HG03066 (cell line): ENCODE data around the gene MAP7D2.
A peak's percentile ranks its signal among the peaks of the same experiment; 100 is the strongest.

ENCODE experiments used
- ATAC-seq: cut with Tn5 transposase; IDR thresholded peaks from one replicate; pipeline ENCODE4 v1.9.1; 2021; ENCODE audit warnings: low read depth; ENCODE audit not compliant: unreplicated experiment

The MAP7D2 gene

GRCh38 chrX:20053537-20053936, 63.2 kb downstream of the MAP7D2 start:
- ATAC-seq = no peak

GRCh38 chrX:20046864-20047263, 69.8 kb downstream of the MAP7D2 start:
- no peak for ATAC-seq

- ATAC-seq = no peak
These were observed 70.5 kb downstream of the MAP7D2 start for GRCh38 chrX:20046223-20046622.

- ATAC-seq = no peak
These were observed 74.5 kb downstream of the MAP7D2 start for GRCh38 chrX:20042221-20042620.

DNA sequence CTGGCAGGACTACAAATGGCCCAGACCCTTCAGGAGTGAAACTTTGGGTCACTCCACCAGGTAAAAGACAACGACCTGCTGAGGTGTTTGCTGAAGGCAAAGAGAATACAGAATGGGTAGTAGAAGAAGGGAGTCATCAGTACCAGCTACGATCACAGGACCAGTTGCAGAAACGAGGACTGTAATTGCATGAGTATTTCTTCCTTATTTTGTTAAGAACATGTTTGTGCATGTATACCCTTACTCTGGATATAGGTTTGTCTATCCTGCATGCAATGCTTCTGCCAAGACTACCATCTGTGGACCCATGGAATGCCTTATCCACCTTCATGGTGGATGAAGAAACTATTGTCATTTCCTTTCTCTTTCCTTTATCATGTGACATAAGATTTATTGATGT, 77.7 kb downstream of the MAP7D2 start:
- ATAC-seq = no peak

GRCh38 chrX:20037186-20037585, 79.5 kb downstream of the MAP7D2 start:
- no peak for ATAC-seq

DNA sequence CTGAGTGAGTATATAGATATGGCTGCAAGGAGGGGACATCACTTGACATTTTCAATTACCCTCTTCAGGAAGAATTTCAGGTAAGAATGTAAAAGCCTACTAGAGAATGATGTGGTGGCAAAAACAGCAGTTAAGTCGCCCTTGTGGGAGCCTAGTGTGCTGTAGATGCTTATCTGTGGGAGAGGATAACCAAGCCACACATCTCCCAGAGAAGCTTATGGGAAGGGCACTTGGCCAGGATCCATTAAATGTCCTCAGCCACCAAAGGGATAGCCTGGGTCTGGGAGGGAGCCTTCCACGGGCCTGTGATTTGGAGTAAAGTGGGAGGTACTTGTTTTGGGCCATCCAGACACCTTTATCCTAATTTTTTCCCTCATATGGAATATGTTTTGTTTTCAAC, 84.5 kb downstream of the MAP7D2 start:
- ATAC-seq = no peak

- no peak for ATAC-seq
These were observed 87.0 kb downstream of the MAP7D2 start for GRCh38 chrX:20029728-20030127.

DNA sequence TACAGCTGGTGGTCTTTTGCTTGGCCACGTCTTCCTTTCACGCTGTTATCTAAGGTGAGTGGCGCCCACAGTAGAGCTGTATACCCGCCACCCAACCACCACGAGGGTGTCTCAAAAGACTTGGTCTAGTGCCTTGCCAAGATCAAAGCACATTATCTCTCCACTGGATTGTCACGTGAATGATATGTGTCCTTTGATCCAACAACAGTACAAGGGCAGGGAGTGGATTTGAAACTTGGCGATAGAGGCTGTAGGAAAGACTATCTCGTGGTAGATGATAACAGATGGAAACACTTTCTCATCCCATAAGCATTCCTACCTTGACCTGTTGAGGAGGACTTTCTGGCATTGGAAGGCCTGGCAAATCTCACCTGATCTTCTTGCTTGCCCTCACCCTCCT, 88.1 kb downstream of the MAP7D2 start:
- no peak for ATAC-seq

DNA sequence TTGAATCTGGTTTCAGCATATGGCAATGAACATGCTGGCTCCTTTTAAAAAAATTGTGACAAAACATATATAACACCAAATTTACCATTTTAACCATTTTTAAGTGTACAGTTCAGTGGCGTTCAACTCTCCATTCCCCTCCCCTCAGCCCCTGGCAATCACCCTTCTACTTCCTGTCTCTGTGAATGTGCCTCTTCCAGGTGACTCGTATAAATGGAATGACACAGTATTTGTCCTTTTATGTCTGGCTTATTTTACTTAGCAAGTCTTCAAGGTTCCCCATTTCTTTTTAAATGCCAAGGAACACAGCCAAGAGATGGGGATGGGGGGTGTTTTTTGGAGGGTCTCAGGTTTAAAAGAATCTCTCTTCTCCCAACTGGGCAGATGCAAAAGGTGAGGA, 90.4 kb downstream of the MAP7D2 start:
- no peak for ATAC-seq

GRCh38 chrX:20019672-20020365, 96.9 kb downstream of the MAP7D2 start:
- ATAC-seq = no peak

GRCh38 chrX:20016616-20016945, 100.1 kb downstream of the MAP7D2 start:
- no peak for ATAC-seq

DNA sequence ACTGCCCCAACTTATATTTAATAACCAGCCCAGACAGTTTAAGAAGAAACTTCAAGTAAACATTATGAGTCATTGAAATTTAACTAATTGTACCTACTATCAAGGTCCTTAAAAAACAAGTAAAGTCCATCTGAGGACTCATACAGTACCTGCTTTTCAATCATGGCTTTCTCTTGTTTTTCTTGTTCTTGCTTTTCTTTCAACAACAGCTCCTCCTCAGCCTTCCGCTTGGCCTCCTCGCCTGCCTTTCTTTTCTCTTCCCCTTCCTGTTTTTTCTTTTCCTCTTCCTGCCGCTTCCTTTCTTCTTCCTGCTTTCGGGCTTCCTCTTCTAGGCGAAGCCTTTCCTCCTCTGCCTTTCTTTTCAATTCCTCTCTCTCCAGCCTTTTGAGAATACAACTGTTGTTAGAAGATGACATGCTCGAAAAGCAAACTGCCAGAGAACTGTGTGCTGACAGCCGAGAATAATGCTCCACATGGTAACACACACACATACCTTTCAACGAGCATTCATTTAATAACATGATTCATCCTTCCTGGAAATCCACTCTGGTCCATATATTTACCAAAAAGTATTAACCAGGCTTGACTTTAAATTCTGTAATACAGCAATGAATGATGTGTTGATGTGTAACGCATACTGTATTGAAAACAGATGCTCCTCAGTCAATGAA, 100.6 kb downstream of the MAP7D2 start:
- no peak for ATAC-seq

GRCh38 chrX:20015422-20015821, 101.3 kb downstream of the MAP7D2 start:
- ATAC-seq = no peak

DNA sequence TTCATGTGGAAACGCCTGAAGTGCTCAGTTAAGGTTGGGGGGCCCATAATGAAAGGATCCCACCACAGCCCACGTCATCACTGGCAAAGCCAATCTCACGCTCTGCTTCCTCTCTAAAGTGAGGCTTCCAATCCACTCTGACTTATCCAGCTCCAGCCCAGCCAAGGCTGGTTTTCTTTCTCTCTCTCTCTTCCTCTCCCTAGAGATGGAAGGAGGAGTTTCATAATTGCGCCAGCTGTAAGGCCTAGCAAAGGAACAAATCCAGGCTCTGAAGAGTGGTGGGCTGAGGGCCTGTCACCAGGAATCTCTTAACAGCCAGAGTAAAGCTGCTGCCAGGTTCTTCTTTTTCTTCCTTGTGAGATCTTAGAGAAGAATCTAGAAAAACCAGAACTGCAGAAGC, 105.1 kb downstream of the MAP7D2 start:
- no peak for ATAC-seq

DNA sequence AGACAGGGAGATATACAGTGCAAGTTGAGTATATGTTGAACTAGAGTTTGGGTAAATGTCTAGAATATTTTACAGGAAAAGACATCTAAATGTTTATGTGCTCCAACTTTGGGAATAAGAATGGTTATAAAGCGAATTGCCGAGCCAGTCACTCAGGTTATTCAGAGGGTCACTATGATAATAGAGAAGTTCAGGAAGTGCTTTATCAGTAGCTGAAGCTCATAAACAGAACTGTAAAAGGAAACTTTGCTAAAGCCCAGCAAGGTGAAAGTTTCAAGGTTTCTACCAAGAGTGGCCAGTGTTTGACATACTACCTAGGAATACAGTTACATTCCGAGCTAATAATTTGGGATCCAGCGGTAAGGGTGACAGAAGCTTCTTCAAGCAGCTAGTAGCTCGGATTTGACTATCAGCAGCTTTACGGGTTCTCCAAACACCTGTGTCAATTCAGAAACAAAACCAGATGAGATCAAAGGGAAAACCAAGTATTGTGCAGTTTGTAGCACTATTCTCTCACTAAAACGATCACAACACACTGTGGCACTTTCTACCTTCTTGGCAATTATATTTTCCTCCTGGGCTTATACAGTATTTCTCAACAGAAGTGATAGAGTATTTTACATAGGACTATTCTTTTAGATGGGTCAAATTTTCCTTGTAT, 108.6 kb downstream of the MAP7D2 start:
- ATAC-seq = no peak

DNA sequence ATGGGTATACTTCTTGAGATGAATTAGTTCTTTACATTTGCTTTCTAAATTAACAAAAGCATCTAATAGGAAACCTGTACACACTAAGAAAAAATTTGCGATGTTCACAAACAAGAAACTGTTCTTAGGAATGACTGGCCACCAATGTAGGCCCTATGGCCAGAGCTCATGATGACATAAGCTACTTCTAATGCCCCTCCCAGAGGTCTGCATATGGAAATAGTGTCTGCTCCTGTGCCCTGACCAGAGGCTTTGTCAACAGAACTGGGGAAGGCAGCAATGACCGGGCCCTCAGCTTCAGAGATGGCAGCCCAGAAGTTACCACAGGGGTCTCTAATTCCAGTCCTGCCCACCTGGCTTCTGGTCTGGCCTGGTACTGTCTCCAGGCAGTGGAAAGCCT, 110.8 kb downstream of the MAP7D2 start:
- no peak for ATAC-seq

DNA sequence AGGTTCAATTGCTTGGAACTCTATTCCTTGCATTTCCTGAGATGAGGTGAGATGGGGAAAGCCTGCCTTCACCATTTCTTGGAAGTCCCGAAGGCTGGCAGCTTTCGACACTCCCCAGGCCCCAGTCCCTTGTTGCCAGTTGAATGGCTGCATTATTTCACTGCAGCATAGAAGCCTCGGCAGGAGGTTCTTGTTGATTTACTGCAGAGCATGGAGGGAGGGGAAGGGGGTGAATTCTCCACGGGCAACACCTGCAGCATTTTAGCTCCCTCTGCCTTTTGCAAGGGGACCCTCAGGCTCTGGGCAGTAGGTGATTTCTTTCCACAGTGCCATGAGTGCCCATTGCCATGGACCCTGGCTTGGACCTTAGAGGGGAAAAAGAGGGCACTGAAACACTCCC, 115.1 kb downstream of the MAP7D2 start:
- no peak for ATAC-seq

- ATAC-seq = no peak
These were observed 125.4 kb downstream of the MAP7D2 start for GRCh38 chrX:19991350-19991718.

- peak; percentile 94 for ATAC-seq
These were observed 126.0 kb downstream of the MAP7D2 start, which contains the start of gene BCLAF3 for GRCh38 chrX:19990556-19991349. TSS of gene BCLAF3 (minus strand) at chrX:19991061. CDS start at chrX:19970264, 20,797 bp downstream.

DNA sequence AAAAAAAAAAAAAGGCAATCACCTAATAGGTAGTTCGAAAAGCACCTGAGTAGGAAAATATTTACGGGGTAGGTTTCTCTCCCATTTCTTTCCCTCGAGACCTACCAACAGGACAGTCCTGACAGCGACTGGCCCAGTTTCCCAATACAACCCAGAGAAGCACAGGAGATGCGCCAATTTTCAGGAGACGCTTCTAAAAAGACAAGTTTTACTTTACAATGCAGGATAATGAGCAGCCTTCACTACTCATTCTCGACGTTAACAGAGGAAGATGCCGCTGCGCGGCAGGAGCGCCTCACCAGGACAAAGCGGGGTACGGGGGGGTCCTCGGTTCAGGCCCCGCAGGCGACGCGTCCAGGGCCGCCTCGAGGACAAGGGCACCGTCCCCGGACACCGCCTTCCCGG, 126.6 kb downstream of the MAP7D2 start:
- ATAC-seq = peak; percentile 29
